Caco-2 (cell line): ENCODE measurements around the gene ERC1. TPM values are rescaled to one million over a fixed set of nuclear protein-coding genes. Genes with fewer than 3 reads are reported as not detected.
A peak's percentile ranks its signal among the peaks of the same experiment; 100 is the strongest.

Experiments
- BruUV-seq: library from RNA; stranded (reverse); fragments of 400-500 nt; replicated peaks from 2 replicates; lab custom pipeline; 2021; lab: Mats Ljungman, UMichigan
- CTCF ChIA-PET: fragments of 300-600 bp; sonication (Branson Sonifier 250); formaldehyde crosslinking; loops from one replicate; lab custom pipeline; 2022; ENCODE audit warnings: antibody characterized with exemption; lab: Charles Lee
- POLR2A ChIA-PET: fragments of 300-600 bp; sonication (Branson Sonifier 250); formaldehyde crosslinking; loops from one replicate; lab custom pipeline; 2022; ENCODE audit warnings: antibody characterized with exemption; lab: Charles Lee
- DNase-seq, 2 experiments: peaks; one replicate each; pipeline versions ENCODE4 v3.0.0 to v3.0.0-alpha.2; 2020 to 2022
- H3K27me3 ChIP-seq: replicated peaks from 2 replicates; pipeline ENCODE4 v1.6.0; 2011; ENCODE audit warnings: low read length; ENCODE audit not compliant: control insufficient read depth, insufficient read depth
- H3K36me3 ChIP-seq: 2 replicates; pipeline ENCODE4 v1.5.1; 2011; ENCODE audit warnings: low read length; ENCODE audit not compliant: control insufficient read depth, insufficient read depth
- H3K4me1 ChIP-seq: fragments of 250-450 bp; sonication (Bioruptor Pico); 2 replicates; pipeline ENCODE4 v1.5.1; 2020; ENCODE audit warnings: mild to moderate bottlenecking
- H3K4me3 ChIP-seq: 2 replicates; pipeline ENCODE4 v1.5.1; 2011; ENCODE audit warnings: low read depth, mild to moderate bottlenecking, control low read depth, low read length
- H3K9me3 ChIP-seq: fragments of 250-450 bp; sonication (Bioruptor Pico); 2 replicates; pipeline ENCODE4 v1.5.1; 2020; ENCODE audit warnings: mild to moderate bottlenecking, moderate library complexity
- H3K27ac Mint-ChIP-seq: one replicate; pipeline ENCODE4 v1.8.0; 2022; ENCODE audit warnings: mixed read lengths; ENCODE audit not compliant: unreplicated experiment
- H3K27me3 Mint-ChIP-seq: one replicate; pipeline ENCODE4 v1.8.0; 2022; ENCODE audit warnings: mixed read lengths; ENCODE audit not compliant: insufficient read depth, unreplicated experiment
- H3K36me3 Mint-ChIP-seq: one replicate; pipeline ENCODE4 v1.8.0; 2022; ENCODE audit warnings: mild to moderate bottlenecking, mixed read lengths; ENCODE audit not compliant: insufficient read depth, unreplicated experiment
- H3K4me1 Mint-ChIP-seq: one replicate; pipeline ENCODE4 v1.8.0; 2022; ENCODE audit warnings: low read depth, mixed read lengths; ENCODE audit not compliant: unreplicated experiment
- H3K4me3 Mint-ChIP-seq: one replicate; pipeline ENCODE4 v1.8.0; 2022; ENCODE audit warnings: mild to moderate bottlenecking, moderate library complexity, mixed read lengths; ENCODE audit not compliant: unreplicated experiment
- H3K9me3 Mint-ChIP-seq: one replicate; pipeline ENCODE4 v1.8.0; 2022; ENCODE audit warnings: mixed read lengths; ENCODE audit not compliant: unreplicated experiment
- CTCF ChIP-seq, 2 experiments: fragments of 200-600 bp in 1 of 2; IDR thresholded peaks; 1 replicate in 1 of 2; 2 replicates in 1 of 2; pipeline versions ENCODE4 v1.5.1 to v1.8.0; 2011 to 2022; ENCODE audit warnings: antibody characterized with exemption in 1 of 2, control low read depth in 1 of 2, inconsistent platforms in 1 of 2, low read depth in 1 of 2, low read length in 1 of 2, mild to moderate bottlenecking in 1 of 2, moderate library complexity in 1 of 2; ENCODE audit not compliant: insufficient read depth in 1 of 2, severe bottlenecking in 1 of 2, unreplicated experiment in 1 of 2
- intact Hi-C: fragments of 100-400 bp; cut with micrococcal nuclease; formaldehyde crosslinking; loops from one replicate; pipeline ENCODE4 v1.10.0; 2022; ENCODE audit not compliant: unreplicated experiment
- total RNA-seq: library from RNA; stranded (reverse); gene quantifications from 2 replicates; pipeline ENCODE4 v1.2.3, GENCODE V29; 2022

ERC1 gene
- total RNA-seq, 1 experiment from 2014 or later, result 88.4 TPM

- BruUV-seq, result no TSS peak
Measured at GRCh38 chr12:1517734-1518525, 526.9 kb downstream of the ERC1 start.

GRCh38 chr12:1518591-1519516 lies 527.8 kb downstream of the ERC1 start:
- peaks cover 3% of the 10 kb centered on the region for H3K27me3 Mint-ChIP-seq
- peaks cover 15% of the 10 kb centered on the region for H3K4me1 Mint-ChIP-seq
- H3K9me3 Mint-ChIP-seq, result no peaks in the 10 kb centered on the region
- Histone ChIP-seq H3K9me3 (no peaks in the 10 kb centered on the region; the same call in 1 of the 2 replicates), H3K4me1 (peaks cover 15% of the 10 kb centered on the region), H3K36me3 (no peaks in the 10 kb centered on the region), H3K4me3 (no peak overlapping the region; the same call in 1 of the 2 replicates), H3K27me3 (no peaks in the 10 kb centered on the region)
- CTCF ChIA-PET, result interaction anchor here (1.2 kb wide), 1 partner anchor 69 kb away, joined by 4 read pairs; no protein-coding TSS in a partner anchor
- intact Hi-C loops, result loop anchor here (2.0 kb wide), 1 partner anchor 64 kb away; no protein-coding TSS in a partner anchor
- no peak for DNase-seq
- no peak for TF ChIP-seq CTCF (IDR thresholded peaks at IDR 0.05; ENCODE audit: insufficient read depth in 1 of 2, low read depth in 1 of 2, low read length in 1 of 2, severe bottlenecking in 1 of 2, unreplicated experiment in 1 of 2)
- no TSS peak for BruUV-seq
- POLR2A ChIA-PET, result no interaction called here
- peaks cover 6% of the 10 kb centered on the region for H3K36me3 Mint-ChIP-seq
- peak overlapping the region; percentile 40 for H3K27ac Mint-ChIP-seq
- peak overlapping the region; percentile 63 for H3K4me3 Mint-ChIP-seq

More at GRCh38 chr12:1517734-1518525, 526.9 kb downstream of the ERC1 start:
- no peaks in the 10 kb centered on the region; the same call in 1 of the 2 replicates for H3K9me3 ChIP-seq
- TF ChIP-seq CTCF (IDR thresholded peaks at IDR 0.05; ENCODE audit: insufficient read depth in 1 of 2, low read depth in 1 of 2, low read length in 1 of 2, severe bottlenecking in 1 of 2, unreplicated experiment in 1 of 2), result no peak
- Mint-ChIP-seq H3K9me3 (no peaks in the 10 kb centered on the region), H3K27me3 (peaks cover 6% of the 10 kb centered on the region), H3K4me3 (no peak overlapping the region), H3K36me3 (peaks cover 6% of the 10 kb centered on the region), H3K27ac (no peak overlapping the region), H3K4me1 (peaks cover 12% of the 10 kb centered on the region)
- DNase-seq, result no peak
- H3K4me3 ChIP-seq, result no peak overlapping the region
- H3K4me1 ChIP-seq, result peaks cover 15% of the 10 kb centered on the region
- H3K27me3 ChIP-seq, result no peaks in the 10 kb centered on the region
- intact Hi-C loops, result loop anchor here (1.0 to 2.0 kb wide), 2 partner anchors 65 to 87 kb away; no protein-coding TSS in a partner anchor
- ChIA-PET POLR2A (no interaction called here), CTCF (interaction anchor here (0.5 to 1.6 kb wide), 5 partner anchors 9 to 400 kb away, joined by 3 to 7 read pairs (median 5); no protein-coding TSS in a partner anchor)
- no peaks in the 10 kb centered on the region for H3K36me3 ChIP-seq

- Histone ChIP-seq H3K9me3 (no peaks in the 10 kb centered on the region; the same call in 1 of the 2 replicates), H3K4me1 (peaks cover 15% of the 10 kb centered on the region), H3K4me3 (no peak overlapping the region), H3K27me3 (no peaks in the 10 kb centered on the region), H3K36me3 (no peaks in the 10 kb centered on the region)
- TF ChIP-seq CTCF (IDR thresholded peaks at IDR 0.05; ENCODE audit: insufficient read depth in 1 of 2, low read depth in 1 of 2, low read length in 1 of 2, severe bottlenecking in 1 of 2, unreplicated experiment in 1 of 2), result no peak
- intact Hi-C loops, result loop anchor here (2.0 kb wide), 1 partner anchor 63 kb away; no protein-coding TSS in a partner anchor
- BruUV-seq, result no TSS peak
- H3K27me3 Mint-ChIP-seq, result peaks cover 3% of the 10 kb centered on the region
- H3K4me3 Mint-ChIP-seq, result peak overlapping the region; percentile 63
- H3K36me3 Mint-ChIP-seq, result peaks cover 6% of the 10 kb centered on the region
- peaks cover 18% of the 10 kb centered on the region for H3K4me1 Mint-ChIP-seq
- no peak for DNase-seq
- H3K9me3 Mint-ChIP-seq, result no peaks in the 10 kb centered on the region
- ChIA-PET POLR2A (no interaction called here), CTCF (interaction anchor here (1.2 kb wide), 1 partner anchor 68 kb away, joined by 4 read pairs; no protein-coding TSS in a partner anchor)
- peak overlapping the region; percentile 40 for H3K27ac Mint-ChIP-seq
Measured at GRCh38 chr12:1519642-1520041, 528.6 kb downstream of the ERC1 start.
